ENCODE measurements around the gene FAS. TPM values are rescaled to one million over a fixed set of nuclear protein-coding genes. Genes with fewer than 3 reads are reported as not detected.

FAS gene
- total RNA-seq, 1 experiment from 2014 or later, result 91.9 TPM

DNA sequence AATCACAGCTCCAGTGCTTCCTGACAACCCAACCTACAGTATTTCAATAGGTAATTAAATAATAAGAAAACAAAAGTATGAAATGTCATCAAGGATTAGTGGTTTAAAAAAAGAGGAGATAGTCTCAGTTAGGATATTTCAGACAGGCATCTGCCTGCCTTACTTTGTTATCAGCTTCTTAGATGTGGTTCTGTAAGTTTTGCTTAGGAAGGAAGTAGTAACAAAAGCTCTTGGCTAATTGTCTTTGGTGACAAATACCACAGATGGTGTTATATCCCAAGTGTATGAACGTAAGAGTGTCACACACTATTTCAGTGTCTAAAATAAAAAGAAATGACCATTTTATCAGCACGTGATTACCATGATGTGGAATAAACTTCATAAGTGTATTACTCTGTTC, 28.3 kb upstream of the FAS start:
- Histone ChIP-seq H3K9me3 (ENCODE audit: low read length) (no peaks in the 10 kb centered on the region), H3K27me3 (ENCODE audit: low read length) (no peaks in the 10 kb centered on the region), H3K9me2 (replicated peaks; ENCODE audit: insufficient read depth, low read length) (no peaks in the 10 kb centered on the region), H3K4me3 (ENCODE audit: low read length) (no peak overlapping the region), H3K4me2 (ENCODE audit: low read depth, low read length, poor library complexity, severe bottlenecking) (no peak overlapping the region), H3K79me2 (ENCODE audit: low read length) (no peaks in the 10 kb centered on the region), H2AFZ (ENCODE audit: low read length) (no peak overlapping the region), H3K9ac (ENCODE audit: low read length) (no peak overlapping the region), H4K20me1 (ENCODE audit: insufficient read depth, low read depth, low read length) (no peaks in the 10 kb centered on the region), H3K4me1 (ENCODE audit: low read length) (no peaks in the 10 kb centered on the region), H3K27ac (ENCODE audit: low read length) (no peak overlapping the region), H3K36me3 (ENCODE audit: insufficient read depth, low read length) (no peaks in the 10 kb centered on the region)
- DNase-seq, result no peak

DNA sequence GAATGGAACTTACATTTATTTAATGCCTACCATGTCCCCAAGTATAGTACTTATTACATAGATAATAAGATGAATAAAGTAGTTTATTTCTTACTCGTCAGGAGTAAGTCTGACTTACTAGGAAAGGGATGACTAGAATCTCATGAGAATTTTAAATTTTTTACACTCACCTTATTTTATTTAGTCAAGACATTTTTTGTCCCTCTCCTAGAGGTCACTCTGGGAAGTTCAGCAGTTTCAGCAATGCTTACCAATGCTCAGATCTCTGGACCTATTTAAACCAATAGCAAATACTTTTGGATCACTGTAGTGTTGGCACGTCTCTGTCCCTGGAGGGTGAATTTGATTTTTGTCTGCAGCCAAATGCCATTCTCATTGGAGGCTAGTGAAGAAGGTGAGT, 27.3 kb upstream of the FAS start:
- Histone ChIP-seq H3K79me2 (ENCODE audit: low read length) (no peaks in the 10 kb centered on the region), H3K9me3 (ENCODE audit: low read length) (no peaks in the 10 kb centered on the region), H3K4me1 (ENCODE audit: low read length) (no peaks in the 10 kb centered on the region), H4K20me1 (ENCODE audit: insufficient read depth, low read depth, low read length) (no peaks in the 10 kb centered on the region), H3K4me2 (ENCODE audit: low read depth, low read length, poor library complexity, severe bottlenecking) (no peak overlapping the region), H3K36me3 (ENCODE audit: insufficient read depth, low read length) (no peaks in the 10 kb centered on the region), H3K9me2 (replicated peaks; ENCODE audit: insufficient read depth, low read length) (no peaks in the 10 kb centered on the region), H3K27ac (ENCODE audit: low read length) (no peak overlapping the region), H3K27me3 (ENCODE audit: low read length) (no peaks in the 10 kb centered on the region), H3K9ac (ENCODE audit: low read length) (no peak overlapping the region), H2AFZ (ENCODE audit: low read length) (no peak overlapping the region), H3K4me3 (ENCODE audit: low read length) (no peak overlapping the region)
- no peak for DNase-seq

DNA sequence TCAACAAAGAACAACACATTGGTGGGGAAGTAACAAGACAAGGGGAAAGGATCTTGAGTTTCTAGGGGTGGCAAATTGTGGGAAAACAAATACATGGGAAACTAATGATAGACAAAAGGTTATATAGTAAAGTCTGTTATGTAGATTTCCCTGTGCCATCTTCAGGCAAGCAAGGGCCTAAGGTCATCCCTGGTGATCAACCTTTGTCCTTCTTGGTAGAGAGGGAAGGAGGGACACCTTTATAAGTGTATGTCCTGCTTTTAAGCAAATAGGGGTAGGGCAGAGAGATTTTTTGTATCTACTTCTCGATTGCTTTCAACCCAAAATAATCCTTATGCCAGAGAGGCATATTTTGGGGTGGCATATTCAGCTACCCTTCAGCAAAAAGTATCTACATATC, 26.2 kb upstream of the FAS start:
- Histone ChIP-seq H3K27me3 (ENCODE audit: low read length) (no peaks in the 10 kb centered on the region), H3K4me1 (ENCODE audit: low read length) (no peaks in the 10 kb centered on the region), H3K4me3 (ENCODE audit: low read length) (no peak overlapping the region), H4K20me1 (ENCODE audit: insufficient read depth, low read depth, low read length) (no peaks in the 10 kb centered on the region), H3K27ac (ENCODE audit: low read length) (no peak overlapping the region), H3K9ac (ENCODE audit: low read length) (no peak overlapping the region), H3K79me2 (ENCODE audit: low read length) (no peaks in the 10 kb centered on the region), H2AFZ (ENCODE audit: low read length) (no peak overlapping the region), H3K9me2 (replicated peaks; ENCODE audit: insufficient read depth, low read length) (no peaks in the 10 kb centered on the region), H3K9me3 (ENCODE audit: low read length) (no peaks in the 10 kb centered on the region), H3K4me2 (ENCODE audit: low read depth, low read length, poor library complexity, severe bottlenecking) (no peak overlapping the region), H3K36me3 (ENCODE audit: insufficient read depth, low read length) (no peaks in the 10 kb centered on the region)
- no peak for DNase-seq

DNA sequence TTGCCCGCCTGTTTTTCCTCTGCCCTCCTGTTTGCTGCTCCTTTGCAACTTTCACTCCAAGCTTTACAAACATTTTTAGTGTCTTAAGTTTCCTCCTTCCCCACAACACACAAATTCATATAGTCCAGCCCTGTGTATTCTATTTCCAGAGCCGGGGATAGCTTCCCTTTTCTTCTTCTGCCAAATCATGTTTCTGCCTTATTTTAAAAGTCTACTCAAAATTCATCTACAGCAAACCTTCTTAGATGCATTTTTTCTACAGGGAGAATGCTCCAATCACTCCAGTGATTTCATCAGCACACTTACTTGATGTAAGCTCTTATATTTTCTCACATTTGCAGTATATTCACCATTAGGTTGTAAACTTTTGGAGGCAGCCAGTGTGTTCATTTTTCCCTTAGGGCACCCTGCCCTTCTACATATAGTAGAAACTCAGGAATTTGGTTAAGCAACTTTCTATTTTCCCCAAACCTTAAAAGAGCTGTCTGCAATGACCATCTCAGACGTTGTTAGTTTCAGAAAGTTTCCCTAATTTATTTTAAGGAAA, 25.7 kb upstream of the FAS start:
- no peak overlapping the region for H2AFZ ChIP-seq (ENCODE audit: low read length)
- H3K27ac ChIP-seq (ENCODE audit: low read length), result no peak overlapping the region
- H3K9me3 ChIP-seq (ENCODE audit: low read length), result no peaks in the 10 kb centered on the region
- H3K36me3 ChIP-seq (ENCODE audit: insufficient read depth, low read length), result no peaks in the 10 kb centered on the region
- H3K9ac ChIP-seq (ENCODE audit: low read length), result no peak overlapping the region
- DNase-seq, result no peak
- H3K79me2 ChIP-seq (ENCODE audit: low read length), result no peaks in the 10 kb centered on the region
- H3K27me3 ChIP-seq (ENCODE audit: low read length), result no peaks in the 10 kb centered on the region
- no peaks in the 10 kb centered on the region for H3K9me2 ChIP-seq (replicated peaks; ENCODE audit: insufficient read depth, low read length)
- H4K20me1 ChIP-seq (ENCODE audit: insufficient read depth, low read depth, low read length), result no peaks in the 10 kb centered on the region
- no peak overlapping the region for H3K4me3 ChIP-seq (ENCODE audit: low read length)
- no peak overlapping the region for H3K4me2 ChIP-seq (ENCODE audit: low read depth, low read length, poor library complexity, severe bottlenecking)
- no peaks in the 10 kb centered on the region for H3K4me1 ChIP-seq (ENCODE audit: low read length)

DNA sequence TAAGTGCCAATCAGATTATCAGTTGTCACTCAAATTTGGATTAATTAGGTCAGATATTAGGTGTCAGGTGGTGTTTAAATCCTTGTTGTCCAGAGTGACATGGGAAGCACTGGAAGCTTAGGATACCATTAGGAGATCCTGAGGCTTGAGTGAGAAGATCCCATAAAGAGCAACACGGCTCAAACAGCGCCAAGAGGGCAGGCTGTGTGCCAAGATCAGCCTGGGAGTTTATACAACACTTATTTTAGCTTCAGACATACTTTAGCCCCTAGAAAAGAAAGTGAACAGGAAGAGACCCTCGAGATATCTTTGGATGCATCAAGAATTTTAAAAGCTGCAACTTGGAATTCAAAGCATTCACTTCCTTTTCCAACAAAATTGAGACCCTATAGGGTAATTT, 23.8 kb upstream of the FAS start:
- H3K4me2 ChIP-seq (ENCODE audit: low read depth, low read length, poor library complexity, severe bottlenecking), result no peak overlapping the region
- no peaks in the 10 kb centered on the region for H3K9me3 ChIP-seq (ENCODE audit: low read length)
- H4K20me1 ChIP-seq (ENCODE audit: insufficient read depth, low read depth, low read length), result no peaks in the 10 kb centered on the region
- no peaks in the 10 kb centered on the region for H3K27me3 ChIP-seq (ENCODE audit: low read length)
- no peak for DNase-seq
- H2AFZ ChIP-seq (ENCODE audit: low read length), result no peak overlapping the region
- H3K36me3 ChIP-seq (ENCODE audit: insufficient read depth, low read length), result no peaks in the 10 kb centered on the region
- no peaks in the 10 kb centered on the region for H3K79me2 ChIP-seq (ENCODE audit: low read length)
- H3K4me1 ChIP-seq (ENCODE audit: low read length), result no peaks in the 10 kb centered on the region
- no peak overlapping the region for H3K27ac ChIP-seq (ENCODE audit: low read length)
- no peak overlapping the region for H3K9ac ChIP-seq (ENCODE audit: low read length)
- no peak overlapping the region for H3K4me3 ChIP-seq (ENCODE audit: low read length)
- no peaks in the 10 kb centered on the region for H3K9me2 ChIP-seq (replicated peaks; ENCODE audit: insufficient read depth, low read length)

DNA sequence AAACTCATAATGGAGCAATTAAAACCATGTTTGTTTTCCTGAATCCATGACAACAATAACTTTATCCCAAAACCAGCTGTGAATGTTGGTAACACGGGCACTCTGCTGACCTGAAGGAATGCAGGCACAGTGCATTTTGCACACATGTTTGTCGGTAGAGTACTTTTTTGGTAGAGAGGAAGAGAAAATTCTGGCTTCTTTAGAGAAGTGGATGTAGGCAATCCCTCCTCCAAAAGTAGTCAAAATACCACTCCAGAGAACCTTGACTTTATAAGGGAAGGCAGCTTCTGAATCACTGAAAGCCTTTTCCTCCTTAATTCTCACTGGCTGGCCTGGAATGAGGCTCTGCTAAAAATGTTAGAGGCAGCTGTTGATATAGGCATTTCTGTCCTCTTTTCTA, 22.2 kb upstream of the FAS start:
- no peaks in the 10 kb centered on the region for H3K9me3 ChIP-seq (ENCODE audit: low read length)
- H4K20me1 ChIP-seq (ENCODE audit: insufficient read depth, low read depth, low read length), result no peaks in the 10 kb centered on the region
- no peak overlapping the region for H2AFZ ChIP-seq (ENCODE audit: low read length)
- no peaks in the 10 kb centered on the region for H3K36me3 ChIP-seq (ENCODE audit: insufficient read depth, low read length)
- H3K4me2 ChIP-seq (ENCODE audit: low read depth, low read length, poor library complexity, severe bottlenecking), result no peak overlapping the region
- no peaks in the 10 kb centered on the region for H3K79me2 ChIP-seq (ENCODE audit: low read length)
- no peak overlapping the region for H3K4me3 ChIP-seq (ENCODE audit: low read length)
- no peak overlapping the region for H3K27ac ChIP-seq (ENCODE audit: low read length)
- no peaks in the 10 kb centered on the region for H3K9me2 ChIP-seq (replicated peaks; ENCODE audit: insufficient read depth, low read length)
- no peaks in the 10 kb centered on the region for H3K27me3 ChIP-seq (ENCODE audit: low read length)
- no peak for DNase-seq
- H3K9ac ChIP-seq (ENCODE audit: low read length), result no peak overlapping the region
- no peaks in the 10 kb centered on the region for H3K4me1 ChIP-seq (ENCODE audit: low read length)

DNA sequence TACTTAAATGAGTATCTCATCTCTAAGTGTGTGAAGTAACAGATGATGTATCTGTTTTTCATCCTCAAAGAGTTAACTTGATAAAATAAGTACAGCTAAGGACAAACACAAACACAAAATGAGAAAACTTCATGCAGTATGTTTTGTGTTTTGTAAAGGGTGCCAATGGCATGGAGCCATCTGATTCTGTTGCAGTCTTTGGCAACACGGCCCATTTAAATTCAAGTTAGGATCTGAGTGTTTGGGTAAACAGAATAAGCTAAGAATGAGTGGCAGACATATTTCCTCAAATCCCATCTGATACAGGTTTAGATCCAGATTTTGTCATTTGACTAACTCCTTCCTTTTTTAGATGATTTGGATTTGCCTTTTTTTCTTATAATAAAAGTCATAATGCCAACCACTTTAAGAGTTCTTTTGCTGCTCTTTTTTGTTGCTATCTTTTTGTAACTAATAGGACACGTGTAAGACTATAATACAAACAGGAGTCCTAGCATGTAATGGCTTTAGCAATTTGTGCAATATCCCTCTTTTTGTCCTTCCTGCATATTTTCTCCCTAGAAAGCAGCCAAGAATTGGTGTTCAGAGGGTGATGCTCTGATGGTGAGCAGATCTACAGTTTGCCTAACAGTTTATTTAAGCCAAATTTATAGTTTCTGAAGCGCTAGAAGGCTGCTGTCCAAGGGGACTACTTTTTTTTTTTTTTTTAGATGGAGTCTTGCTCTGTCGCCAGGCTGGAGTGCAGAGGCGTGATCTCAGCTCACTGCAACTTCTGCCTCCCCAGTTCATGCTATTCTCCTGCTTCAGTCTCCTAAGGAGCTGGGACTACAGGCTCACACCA, 19.2 kb upstream of the FAS start:
- Histone ChIP-seq H3K27me3 (ENCODE audit: low read length) (no peaks in the 10 kb centered on the region), H3K9me3 (ENCODE audit: low read length) (no peaks in the 10 kb centered on the region), H3K27ac (ENCODE audit: low read length) (no peak overlapping the region), H4K20me1 (ENCODE audit: insufficient read depth, low read depth, low read length) (no peaks in the 10 kb centered on the region), H3K79me2 (ENCODE audit: low read length) (no peaks in the 10 kb centered on the region), H3K4me2 (ENCODE audit: low read depth, low read length, poor library complexity, severe bottlenecking) (no peak overlapping the region), H3K9ac (ENCODE audit: low read length) (no peak overlapping the region), H3K9me2 (replicated peaks; ENCODE audit: insufficient read depth, low read length) (no peaks in the 10 kb centered on the region), H3K4me3 (ENCODE audit: low read length) (no peak overlapping the region), H3K4me1 (ENCODE audit: low read length) (peaks cover 10% of the 10 kb centered on the region), H3K36me3 (ENCODE audit: insufficient read depth, low read length) (no peaks in the 10 kb centered on the region), H2AFZ (ENCODE audit: low read length) (no peak overlapping the region)
- DNase-seq, result no peak

DNA sequence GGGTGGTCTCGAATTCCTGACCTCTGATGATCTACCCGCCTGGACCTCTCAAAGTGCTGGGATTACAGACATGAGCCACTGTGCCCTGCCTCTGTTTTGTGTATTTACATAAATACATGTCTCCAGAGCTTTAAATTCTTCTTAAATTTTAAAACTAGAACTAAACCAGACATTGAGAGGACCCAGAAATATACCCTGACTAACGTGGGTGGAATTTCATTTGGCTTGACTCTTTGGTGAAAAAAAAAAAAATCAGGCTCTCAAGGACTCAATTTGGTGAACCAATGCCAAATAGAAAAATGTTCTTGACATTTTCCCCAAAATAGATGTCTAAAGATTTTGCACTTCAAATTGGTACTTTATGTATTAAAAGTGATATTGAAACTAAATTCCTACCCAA, 16.6 kb upstream of the FAS start:
- Histone ChIP-seq H3K79me2 (ENCODE audit: low read length) (no peaks in the 10 kb centered on the region), H3K27ac (ENCODE audit: low read length) (no peak overlapping the region), H3K9ac (ENCODE audit: low read length) (no peak overlapping the region), H3K9me3 (ENCODE audit: low read length) (no peaks in the 10 kb centered on the region), H3K27me3 (ENCODE audit: low read length) (no peaks in the 10 kb centered on the region), H3K4me2 (ENCODE audit: low read depth, low read length, poor library complexity, severe bottlenecking) (no peak overlapping the region), H3K9me2 (replicated peaks; ENCODE audit: insufficient read depth, low read length) (no peaks in the 10 kb centered on the region), H4K20me1 (ENCODE audit: insufficient read depth, low read depth, low read length) (no peaks in the 10 kb centered on the region), H3K4me3 (ENCODE audit: low read length) (no peak overlapping the region), H3K4me1 (ENCODE audit: low read length) (peaks cover 10% of the 10 kb centered on the region), H3K36me3 (ENCODE audit: insufficient read depth, low read length) (no peaks in the 10 kb centered on the region), H2AFZ (ENCODE audit: low read length) (no peak overlapping the region)
- no peak for DNase-seq
